C4-2B (cell line): ENCODE results near the gene DCT.

Experiments
- ZFX ChIP-seq: fragments of 450-650 bp; IDR thresholded peaks from 2 replicates; pipeline ENCODE4 v1.6.1; 2017
- TF ChIP-seq, protein P1 (sequence below): fragments of 450-650 bp; conservative IDR thresholded peaks from 2 replicates; pipeline ENCODE4 v1.5.1; 2017; ENCODE audit warnings: mild to moderate bottlenecking

- TF ChIP-seq, protein P1, sequence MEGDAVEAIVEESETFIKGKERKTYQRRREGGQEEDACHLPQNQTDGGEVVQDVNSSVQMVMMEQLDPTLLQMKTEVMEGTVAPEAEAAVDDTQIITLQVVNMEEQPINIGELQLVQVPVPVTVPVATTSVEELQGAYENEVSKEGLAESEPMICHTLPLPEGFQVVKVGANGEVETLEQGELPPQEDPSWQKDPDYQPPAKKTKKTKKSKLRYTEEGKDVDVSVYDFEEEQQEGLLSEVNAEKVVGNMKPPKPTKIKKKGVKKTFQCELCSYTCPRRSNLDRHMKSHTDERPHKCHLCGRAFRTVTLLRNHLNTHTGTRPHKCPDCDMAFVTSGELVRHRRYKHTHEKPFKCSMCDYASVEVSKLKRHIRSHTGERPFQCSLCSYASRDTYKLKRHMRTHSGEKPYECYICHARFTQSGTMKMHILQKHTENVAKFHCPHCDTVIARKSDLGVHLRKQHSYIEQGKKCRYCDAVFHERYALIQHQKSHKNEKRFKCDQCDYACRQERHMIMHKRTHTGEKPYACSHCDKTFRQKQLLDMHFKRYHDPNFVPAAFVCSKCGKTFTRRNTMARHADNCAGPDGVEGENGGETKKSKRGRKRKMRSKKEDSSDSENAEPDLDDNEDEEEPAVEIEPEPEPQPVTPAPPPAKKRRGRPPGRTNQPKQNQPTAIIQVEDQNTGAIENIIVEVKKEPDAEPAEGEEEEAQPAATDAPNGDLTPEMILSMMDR: no peak
- no peak for TF ChIP-seq ZFX
Measured at GRCh38 chr13:94417294-94417693, 62.2 kb downstream of the DCT start.
